Measurements from ENCODE around the gene MAGI2. TPM values are rescaled to one million over a fixed set of nuclear protein-coding genes. Genes with fewer than 3 reads are reported as not detected.
A peak's percentile ranks its signal among the peaks of the same experiment; 100 is the strongest.

MAGI2 gene
- total RNA-seq, 4 donors from 2014 or later, result 7.8 to 44.7 (median 21.1) TPM

DNA sequence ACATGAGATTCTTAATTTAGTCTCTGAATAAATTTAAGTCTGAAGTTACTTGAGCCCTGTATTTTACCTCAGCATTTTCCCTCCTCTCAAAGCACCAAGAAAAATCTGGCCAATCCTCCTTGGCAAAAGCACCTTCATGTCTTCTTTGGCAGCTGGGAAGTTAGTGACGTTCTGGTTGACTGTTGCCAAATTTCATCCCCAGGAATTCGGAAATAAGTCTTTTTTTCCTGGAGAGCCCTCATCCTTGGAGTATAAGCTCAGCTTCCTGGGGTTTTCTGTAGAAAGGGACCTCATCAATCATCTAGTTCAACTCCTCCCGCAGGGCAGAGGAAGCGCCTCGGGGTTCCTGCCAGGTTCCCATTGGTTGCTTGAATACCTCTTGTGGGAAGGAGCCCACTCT, 1277.3 kb downstream of the MAGI2 start:
- Histone ChIP-seq H3K36me3 (no peaks in the 10 kb centered on the region), H3K27ac (peak overlapping the region in 1 of 4 donors; percentile 15), H3K4me1 (peaks cover 0 to 45% (median 0%) of the 10 kb centered on the region in 3 donors), H3K27me3 (no peaks in the 10 kb centered on the region), H3K4me3 (no peak overlapping the region), H3K9me3 (no peaks in the 10 kb centered on the region)
- WGBS, 2 donors (ENCODE audit: low coverage in 1 of 2), result 12 to 18% methylated on average over 5 of the region's 5 CpGs
- no peak for ATAC-seq
- TF ChIP-seq EP300 (IDR thresholded peaks at IDR 0.05) (no peak), CTCF (IDR thresholded peaks at IDR 0.05) (no peak), POLR2AphosphoS5 (IDR thresholded peaks at IDR 0.05) (no peak), POLR2A (IDR thresholded peaks at IDR 0.05) (no peak)

DNA sequence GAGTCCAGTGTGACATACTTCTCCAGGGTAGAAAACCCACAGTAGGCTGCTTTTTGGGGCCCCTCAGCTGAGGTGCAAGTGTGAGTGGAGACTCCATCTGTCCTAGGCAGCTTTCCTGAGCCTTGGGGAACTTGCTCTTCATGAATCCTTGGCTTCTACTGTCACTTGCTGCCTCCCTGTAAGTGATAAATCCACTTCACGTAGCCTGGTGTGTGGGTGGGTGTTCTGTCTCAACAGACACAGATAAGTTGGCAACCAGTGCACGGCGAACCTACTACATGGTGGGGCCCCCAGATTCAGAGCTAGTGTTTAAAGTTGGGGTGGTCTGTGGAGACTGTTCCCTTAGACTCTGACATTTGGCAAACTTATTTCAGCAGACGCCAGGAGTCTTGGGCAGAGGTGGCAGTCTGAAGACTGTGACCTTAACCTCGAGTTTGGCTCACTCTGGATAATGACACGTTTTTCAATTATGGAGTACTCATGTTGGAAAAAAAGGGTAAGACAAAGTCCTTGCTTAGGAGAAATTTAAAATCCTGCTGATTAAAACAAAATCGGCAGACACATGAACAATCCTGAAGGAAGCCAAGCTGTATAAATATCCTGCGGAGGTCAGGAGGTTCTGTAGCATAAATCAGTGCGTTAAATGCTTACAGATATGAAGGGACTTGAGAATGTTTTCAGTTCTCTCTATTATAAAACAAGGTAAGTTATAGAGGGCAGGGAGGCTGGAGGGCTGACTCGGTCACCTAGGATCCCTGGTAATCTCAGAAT, 1278.0 kb downstream of the MAGI2 start:
- Histone ChIP-seq H3K27me3 (no peaks in the 10 kb centered on the region), H3K9me3 (no peaks in the 10 kb centered on the region), H3K36me3 (no peaks in the 10 kb centered on the region), H3K27ac (peak overlapping the region in 1 of 4 donors; percentile 15), H3K4me1 (peaks cover 0 to 45% (median 0%) of the 10 kb centered on the region in 3 donors), H3K4me3 (no peak overlapping the region)
- TF ChIP-seq EP300 (IDR thresholded peaks at IDR 0.05) (no peak), CTCF (IDR thresholded peaks at IDR 0.05) (no peak), POLR2A (IDR thresholded peaks at IDR 0.05) (no peak), POLR2AphosphoS5 (IDR thresholded peaks at IDR 0.05) (no peak)
- no peak for ATAC-seq
- WGBS, 2 donors (ENCODE audit: low coverage in 1 of 2), result 18 to 43% methylated on average over 7 to 8 of the region's 10 CpGs

DNA sequence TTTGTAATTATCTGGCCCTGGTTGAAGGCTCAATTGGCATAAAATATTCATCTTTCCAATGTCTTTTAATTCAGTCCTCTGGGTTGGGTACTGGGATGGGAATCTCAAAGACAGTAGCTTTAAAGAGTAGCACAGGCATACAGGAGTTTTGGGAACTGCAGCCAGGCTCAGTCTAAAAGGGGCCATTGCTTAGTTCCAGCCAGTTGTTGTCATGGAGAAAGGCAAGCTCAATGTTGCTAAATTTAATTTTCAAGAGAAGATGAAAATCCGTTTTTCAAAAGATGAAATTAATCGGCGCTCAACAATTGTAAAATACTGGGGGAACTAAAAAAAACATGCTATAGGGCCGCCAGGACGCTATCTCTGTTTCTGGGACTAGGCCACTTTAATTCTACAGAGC, 1279.8 kb downstream of the MAGI2 start:
- no peaks in the 10 kb centered on the region for H3K27me3 ChIP-seq
- no peak overlapping the region for H3K4me3 ChIP-seq
- H3K9me3 ChIP-seq, result no peaks in the 10 kb centered on the region
- H3K4me1 ChIP-seq, result peaks cover 0 to 36% (median 0%) of the 10 kb centered on the region in 3 donors
- 35 to 64% methylated on average over 5 of the region's 5 CpGs for WGBS, 2 donors (ENCODE audit: low coverage in 1 of 2)
- H3K27ac ChIP-seq, result no peak overlapping the region
- ATAC-seq, result no peak
- no peak for TF ChIP-seq CTCF (IDR thresholded peaks at IDR 0.05)
- TF ChIP-seq EP300 (IDR thresholded peaks at IDR 0.05), result no peak
- no peak for TF ChIP-seq POLR2A (IDR thresholded peaks at IDR 0.05)
- no peaks in the 10 kb centered on the region for H3K36me3 ChIP-seq

- TF ChIP-seq EP300 (IDR thresholded peaks at IDR 0.05), result no peak
- TF ChIP-seq POLR2AphosphoS5 (IDR thresholded peaks at IDR 0.05), result no peak
- no peak for TF ChIP-seq CTCF (IDR thresholded peaks at IDR 0.05)
- TF ChIP-seq POLR2A (IDR thresholded peaks at IDR 0.05), result no peak
- ATAC-seq, result no peak
- no peak overlapping the region for H3K27ac ChIP-seq
- H3K36me3 ChIP-seq, result no peaks in the 10 kb centered on the region
- no peaks in the 10 kb centered on the region for H3K27me3 ChIP-seq
- no peak overlapping the region for H3K4me3 ChIP-seq
- H3K4me1 ChIP-seq, result peaks cover 0 to 35% (median 0%) of the 10 kb centered on the region in 3 donors
- WGBS, 2 donors (ENCODE audit: low coverage in 1 of 2), result 41 to 65% methylated on average over 3 to 4 of the region's 4 CpGs
- H3K9me3 ChIP-seq, result no peaks in the 10 kb centered on the region
Measured at GRCh38 chr7:78172933-78173591, 1280.4 kb downstream of the MAGI2 start.
